NCI-H2107 treated with DMSO at 0.1 percent for 48 hours (cell line): Measurements from ENCODE around the gene USF3.
A peak's percentile ranks its signal among the peaks of the same experiment; 100 is the strongest.

ENCODE experiments used
- DNase-seq: peaks from one replicate; lab custom pipeline; 2025; ENCODE audit not compliant: unreplicated experiment; lab: John Stamatoyannopoulos, UW

The USF3 gene

GRCh38 chr3:113695786-113696645 is at the start of gene USF3:
Gene USF3, minus strand, starts transcription at chr3:113696642. Its CDS starts 21,764 bp downstream, at chr3:113674878.
- peak; percentile 27 for DNase-seq

DNA sequence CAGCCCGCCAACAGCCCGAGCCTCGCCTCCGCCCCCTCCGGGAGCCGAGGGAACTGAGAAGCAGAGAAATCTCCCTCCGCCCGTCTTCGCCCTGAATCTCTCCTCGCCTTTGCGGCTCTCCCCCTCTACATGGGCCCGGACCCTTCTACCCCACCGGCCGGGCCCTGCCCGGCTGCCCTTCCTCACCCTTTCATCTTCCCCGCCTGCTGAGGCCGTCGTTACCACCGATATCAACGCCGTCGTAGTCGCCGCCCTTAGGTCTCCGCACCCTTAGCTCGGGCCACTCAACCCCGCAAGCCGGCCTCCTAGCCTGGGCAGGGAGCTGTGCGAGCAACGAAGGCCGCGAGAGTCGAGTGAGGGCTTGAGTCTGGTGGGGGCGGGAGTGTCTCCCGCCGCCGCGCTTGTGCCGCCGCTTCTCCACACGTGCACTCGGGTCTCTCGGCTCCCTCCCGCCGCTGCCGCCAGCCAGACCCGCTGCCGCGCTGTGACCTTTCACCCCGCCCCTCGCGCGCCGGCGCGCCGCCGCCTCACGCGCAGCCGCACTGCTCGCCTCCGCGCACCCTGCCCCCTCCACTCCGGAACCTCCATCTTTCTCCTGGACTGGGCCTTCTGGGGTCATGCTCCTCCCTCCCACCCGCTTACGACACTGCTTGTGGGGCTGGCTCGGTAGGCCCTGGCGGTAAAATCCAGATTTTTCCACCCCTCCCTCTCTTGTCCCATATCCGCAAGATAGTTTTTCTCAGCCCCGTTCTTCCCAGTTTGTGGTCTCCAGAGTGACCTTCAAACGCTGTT is 49.5 kb upstream of the USF3 start, which contains the start of gene NAA50:
Gene NAA50 (minus strand): TSS at position 494 of the 792 bp plus-strand sequence. CDS start 300 bp downstream, at position 194.
- DNase-seq = peak; percentile 96

DNA sequence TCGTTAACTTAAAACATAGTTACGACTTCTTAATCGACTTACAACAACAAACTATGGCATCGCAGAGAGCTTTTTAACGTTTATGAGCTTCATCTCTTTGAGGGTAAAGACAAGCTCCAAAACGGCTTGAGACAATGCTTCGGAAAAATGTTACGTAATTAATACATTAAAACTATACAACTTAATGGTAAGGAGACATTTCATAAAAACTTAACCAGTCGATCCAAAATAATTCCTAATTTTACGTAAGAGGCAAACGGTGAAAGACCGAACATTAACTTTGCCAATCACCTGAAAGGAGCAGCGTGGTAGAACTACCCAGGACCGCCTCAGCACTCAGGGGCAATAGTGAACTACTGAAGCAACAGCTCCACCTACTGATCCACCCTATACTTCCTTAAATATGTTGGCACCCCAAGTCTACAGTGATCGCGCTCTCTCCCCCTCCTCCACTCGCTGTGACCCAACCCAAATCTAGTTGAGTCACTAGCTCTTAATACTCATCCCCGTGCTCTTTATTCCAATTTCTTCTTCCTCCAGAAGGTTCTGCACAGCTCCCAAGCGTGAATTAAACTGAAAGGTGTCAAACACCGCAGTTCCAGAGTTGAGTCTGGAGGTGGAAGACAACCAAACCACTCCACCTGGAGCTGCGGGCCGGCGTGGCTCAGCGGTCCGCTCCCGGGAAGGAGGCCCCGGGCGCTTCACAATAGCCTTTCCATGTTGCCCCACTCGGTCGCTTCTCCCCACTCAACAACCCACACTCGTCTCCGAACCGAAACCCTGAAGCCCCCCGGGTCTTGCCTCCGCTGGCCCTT is 48.7 kb upstream of the USF3 start:
- DNase-seq = peak; percentile 94

DNA sequence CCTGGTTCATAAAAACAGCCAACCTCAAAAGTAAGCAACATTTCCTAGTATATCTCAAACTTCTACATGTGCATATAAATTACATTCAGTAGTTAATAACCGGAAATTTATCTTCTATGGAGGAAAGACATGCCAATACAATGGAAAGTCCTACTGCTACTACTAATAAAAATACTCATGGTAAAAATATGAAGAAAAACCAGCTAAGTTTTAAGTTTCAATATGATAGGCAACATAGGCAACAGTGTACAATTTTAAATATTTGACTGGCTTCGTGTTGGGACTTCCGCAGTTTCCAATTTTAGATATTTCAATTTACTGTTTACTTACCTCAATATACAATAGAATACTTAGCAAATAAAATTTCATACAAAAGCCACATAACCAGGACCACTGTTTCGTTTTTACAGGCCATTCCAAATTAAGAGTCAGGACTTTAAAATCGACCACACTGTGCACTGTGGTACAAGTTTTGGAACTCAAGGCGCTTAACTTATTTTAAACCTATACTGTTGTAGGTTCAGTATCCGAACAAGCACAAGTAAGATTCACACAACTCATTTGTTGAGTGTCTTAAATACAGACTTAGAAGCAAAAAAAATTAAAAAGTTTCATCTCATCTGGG is 46.7 kb upstream of the USF3 start:
- no peak for DNase-seq

GRCh38 chr3:113741620-113742019 is 45.2 kb upstream of the USF3 start:
- no peak for DNase-seq

DNA sequence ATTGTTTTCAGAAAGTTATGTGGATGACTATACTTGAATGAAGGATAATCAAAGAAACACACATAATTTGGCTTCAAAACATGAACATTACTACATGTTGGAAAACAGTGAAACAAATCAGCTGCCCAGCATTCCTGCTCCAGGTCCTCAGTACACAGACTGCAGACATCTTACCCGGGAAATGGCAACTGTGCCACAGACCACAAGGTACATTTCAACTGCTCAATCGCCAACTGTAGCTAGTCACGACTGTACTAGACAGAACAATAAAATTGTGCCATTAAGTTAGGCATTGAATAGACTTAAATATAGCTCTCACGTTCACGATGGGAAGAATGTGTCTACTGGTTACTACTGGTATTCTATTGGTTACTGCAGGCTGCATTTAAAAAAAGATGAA is 44.6 kb upstream of the USF3 start:
- no peak for DNase-seq

DNA sequence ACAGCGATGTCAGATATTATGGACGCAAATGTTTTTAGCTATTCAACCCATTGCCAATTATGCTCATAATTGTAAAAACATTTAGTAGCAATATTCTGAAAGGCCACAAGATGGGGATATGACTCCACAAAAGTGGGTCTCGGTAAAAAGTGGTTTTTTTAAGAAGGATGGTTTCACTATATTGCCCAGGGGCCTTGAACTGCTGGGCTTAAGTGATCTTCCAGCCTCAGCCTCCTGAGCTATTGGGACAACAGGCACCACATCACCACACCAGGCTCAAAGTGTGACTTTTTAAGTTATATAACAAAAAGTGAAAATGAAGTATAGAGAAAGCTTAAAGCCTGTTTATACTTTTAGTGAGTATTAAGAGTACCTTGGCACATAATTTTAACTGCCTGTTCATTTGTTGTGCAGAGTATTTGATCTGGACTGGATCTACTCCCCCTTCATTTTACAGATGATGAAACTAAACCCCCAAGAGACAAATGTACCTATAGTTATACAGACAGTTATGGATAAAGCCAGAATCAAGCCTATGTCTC is 40.2 kb upstream of the USF3 start:
- DNase-seq = peak; percentile 40

- DNase-seq = no peak
These were observed 35.3 kb upstream of the USF3 start for GRCh38 chr3:113731694-113732093.

DNA sequence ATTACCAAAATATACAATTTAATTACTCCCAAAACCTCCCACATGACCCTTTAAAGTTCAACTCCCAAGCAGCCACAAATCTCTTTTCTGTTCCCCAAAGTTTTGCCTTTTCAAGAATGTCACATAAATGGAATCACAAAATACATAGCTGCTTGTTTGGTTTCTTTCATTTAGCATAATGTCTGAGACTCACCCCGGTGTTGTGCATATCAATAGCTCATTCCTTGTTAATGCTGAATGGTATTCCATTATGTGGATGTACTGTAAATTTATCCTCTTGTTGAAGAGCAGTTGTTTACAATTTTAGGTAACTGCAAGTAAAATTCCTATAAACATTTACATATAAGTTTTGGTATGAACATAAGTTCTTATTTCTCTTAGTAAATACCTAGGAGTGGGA is 34.1 kb upstream of the USF3 start:
- DNase-seq = no peak

- no peak for DNase-seq
These were observed 32.2 kb upstream of the USF3 start for GRCh38 chr3:113728661-113729060.

- DNase-seq = no peak
These were observed 25.2 kb upstream of the USF3 start for GRCh38 chr3:113721636-113722035.

DNA sequence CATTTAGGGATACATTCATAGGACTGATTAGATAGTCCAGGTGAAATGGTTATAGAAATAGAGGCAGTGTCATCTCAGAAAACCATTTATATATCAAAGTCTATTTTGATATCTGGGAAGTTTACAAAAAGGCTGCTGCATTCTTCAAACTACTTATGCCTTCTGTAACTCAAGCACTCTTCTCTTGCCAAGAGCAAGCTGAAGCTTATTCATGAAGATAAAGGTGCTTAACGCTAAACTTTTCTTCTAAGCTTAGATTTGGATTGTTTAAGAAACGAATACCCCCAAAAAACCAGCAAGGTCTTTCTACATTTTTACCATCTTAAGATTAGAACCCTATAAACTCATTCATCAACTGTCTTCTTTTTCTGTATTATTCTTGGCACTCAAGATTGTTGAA is 23.3 kb upstream of the USF3 start:
- DNase-seq = no peak

- DNase-seq = no peak
These were observed 22.9 kb upstream of the USF3 start for GRCh38 chr3:113719294-113719693.

GRCh38 chr3:113717818-113718217 is 21.4 kb upstream of the USF3 start:
- DNase-seq = no peak

DNA sequence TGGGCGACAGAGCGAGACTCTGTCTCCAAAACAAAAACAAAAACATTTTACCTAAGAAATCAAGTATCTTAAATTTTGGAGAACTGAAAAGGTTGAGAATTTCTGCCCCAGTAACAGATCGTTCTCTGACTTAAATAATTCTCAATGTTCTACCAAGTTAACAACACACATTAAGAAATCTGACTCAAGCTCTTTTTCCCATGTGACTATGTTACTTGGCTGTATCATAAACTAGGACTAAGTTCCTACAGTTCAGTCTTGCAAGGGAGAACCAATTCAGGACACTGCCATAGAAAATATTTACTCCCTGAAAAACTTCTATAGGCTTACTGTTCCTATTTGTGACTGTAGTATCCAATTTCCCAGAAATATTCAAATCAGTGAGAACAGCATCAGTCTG is 20.9 kb upstream of the USF3 start:
- DNase-seq = no peak

GRCh38 chr3:113714702-113715101 is 18.3 kb upstream of the USF3 start:
- no peak for DNase-seq

- no peak for DNase-seq
These were observed 15.7 kb upstream of the USF3 start for GRCh38 chr3:113712129-113712528.

DNA sequence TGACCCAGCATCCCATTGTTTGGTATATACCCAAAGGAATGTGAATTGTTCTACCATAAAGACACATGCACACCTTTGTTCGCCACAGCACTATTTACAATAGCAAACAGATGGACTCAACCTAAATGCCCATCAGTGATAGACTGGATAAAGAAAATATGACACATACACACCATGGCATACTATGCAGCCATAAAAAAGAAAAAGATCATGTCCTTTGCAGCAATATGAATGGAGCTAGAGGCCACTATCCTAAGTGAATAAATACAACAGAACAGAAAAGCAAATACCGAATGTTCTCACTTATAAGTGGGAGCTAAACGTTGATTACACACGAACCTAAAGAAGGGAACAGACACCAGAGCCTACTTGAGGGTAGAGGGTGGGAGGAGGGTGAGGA is 11.4 kb upstream of the USF3 start:
- DNase-seq = no peak

- no peak for DNase-seq
These were observed 2.5 kb upstream of the USF3 start for GRCh38 chr3:113698956-113699355.

DNA sequence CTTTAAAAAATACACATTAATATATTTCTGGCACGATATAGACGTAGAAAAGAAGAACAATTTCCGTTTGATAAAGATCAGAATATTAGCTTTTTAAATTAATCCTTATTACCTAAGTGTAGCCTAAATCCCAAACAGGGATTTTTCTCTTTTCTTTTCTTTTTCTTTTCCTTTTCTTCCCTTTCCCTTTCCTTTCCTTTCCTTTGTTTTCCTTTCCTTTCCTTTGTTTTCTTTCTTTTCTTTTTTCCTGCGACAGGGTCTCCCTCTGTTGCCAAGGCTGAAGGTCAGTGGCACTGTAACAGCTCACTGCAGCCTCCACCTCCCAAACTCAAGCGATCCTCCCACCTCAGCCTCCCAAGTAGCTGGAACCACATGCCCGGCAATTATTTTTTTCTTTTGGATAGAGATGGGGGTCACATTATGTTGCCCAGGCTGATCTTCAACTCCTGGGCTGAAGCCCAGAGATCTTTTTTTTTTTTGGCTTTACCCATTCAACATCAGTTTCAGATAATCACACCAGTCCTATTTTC is 1.8 kb upstream of the USF3 start:
- DNase-seq = no peak
